ENCODE measurements around the gene EXT2.

The EXT2 gene

GRCh38 chr11:44185522-44185921 lies 90.0 kb downstream of the EXT2 start:
- TF ChIP-seq SNAI2 (CRISPR knock-in tag; IDR thresholded peaks at IDR 0.05) = no peak
- no peak for TF ChIP-seq TSHZ2 (CRISPR knock-in tag; IDR thresholded peaks at IDR 0.05)
- TF ChIP-seq CREB5 (CRISPR knock-in tag; IDR thresholded peaks at IDR 0.05; ENCODE audit: low read depth) = no peak
- TF ChIP-seq ESRRG (CRISPR knock-in tag; IDR thresholded peaks at IDR 0.05) = no peak
- TF ChIP-seq CSRNP3 (CRISPR knock-in tag; IDR thresholded peaks at IDR 0.05) = no peak
- no peak for TF ChIP-seq ZC3H10 (CRISPR knock-in tag; IDR thresholded peaks at IDR 0.05)
- no peak for TF ChIP-seq POU6F1 (CRISPR knock-in tag; IDR thresholded peaks at IDR 0.05; ENCODE audit: borderline replicate concordance, low read depth)
- no peak for TF ChIP-seq PPARA (CRISPR knock-in tag; IDR thresholded peaks at IDR 0.05; ENCODE audit: borderline replicate concordance)
- TF ChIP-seq ISL1 (CRISPR knock-in tag; IDR thresholded peaks at IDR 0.05) = no peak
- no peak for TF ChIP-seq ZFP30 (CRISPR knock-in tag; IDR thresholded peaks at IDR 0.05)
- TF ChIP-seq RARB (CRISPR knock-in tag; IDR thresholded peaks at IDR 0.05) = no peak
- TF ChIP-seq TCF4 (CRISPR knock-in tag; IDR thresholded peaks at IDR 0.05; ENCODE audit: borderline replicate concordance) = no peak
- no peak for TF ChIP-seq OSR1 (CRISPR knock-in tag; IDR thresholded peaks at IDR 0.05)
- no peak for ATAC-seq

- ATAC-seq = no peak
- TF ChIP-seq POU6F1 (CRISPR knock-in tag; IDR thresholded peaks at IDR 0.05; ENCODE audit: borderline replicate concordance, low read depth) = no peak
- TF ChIP-seq CSRNP3 (CRISPR knock-in tag; IDR thresholded peaks at IDR 0.05) = no peak
- TF ChIP-seq ZFP3 (CRISPR knock-in tag; IDR thresholded peaks at IDR 0.05) = no peak
- no peak for TF ChIP-seq ZNF8 (CRISPR knock-in tag; IDR thresholded peaks at IDR 0.05)
- TF ChIP-seq CSDC2 (CRISPR knock-in tag; IDR thresholded peaks at IDR 0.05) = no peak
- no peak for TF ChIP-seq ISL1 (CRISPR knock-in tag; IDR thresholded peaks at IDR 0.05)
- no peak for TF ChIP-seq TCF4 (CRISPR knock-in tag; IDR thresholded peaks at IDR 0.05; ENCODE audit: borderline replicate concordance)
- no peak for TF ChIP-seq ESRRG (CRISPR knock-in tag; IDR thresholded peaks at IDR 0.05)
- no peak for TF ChIP-seq PPARA (CRISPR knock-in tag; IDR thresholded peaks at IDR 0.05; ENCODE audit: borderline replicate concordance)
- TF ChIP-seq ARNTL (CRISPR knock-in tag; IDR thresholded peaks at IDR 0.05; ENCODE audit: borderline replicate concordance, low read depth) = no peak
- TF ChIP-seq CREB5 (CRISPR knock-in tag; IDR thresholded peaks at IDR 0.05; ENCODE audit: low read depth) = no peak
- no peak for TF ChIP-seq ZNF565 (CRISPR knock-in tag; conservative IDR thresholded peaks at IDR 0.05; ENCODE audit: low read depth)
- TF ChIP-seq TSHZ2 (CRISPR knock-in tag; IDR thresholded peaks at IDR 0.05) = no peak
- TF ChIP-seq ZC3H10 (CRISPR knock-in tag; IDR thresholded peaks at IDR 0.05) = no peak
- TF ChIP-seq RARB (CRISPR knock-in tag; IDR thresholded peaks at IDR 0.05) = no peak
- TF ChIP-seq ZNF70 (CRISPR knock-in tag; IDR thresholded peaks at IDR 0.05) = no peak
- no peak for TF ChIP-seq PATZ1 (CRISPR knock-in tag; IDR thresholded peaks at IDR 0.05; ENCODE audit: borderline replicate concordance)
- no peak for TF ChIP-seq GLIS3 (CRISPR knock-in tag; IDR thresholded peaks at IDR 0.05)
- TF ChIP-seq ZFP30 (CRISPR knock-in tag; IDR thresholded peaks at IDR 0.05) = no peak
- no peak for TF ChIP-seq SNAI2 (CRISPR knock-in tag; IDR thresholded peaks at IDR 0.05)
Observed at GRCh38 chr11:44186321-44186930, 90.9 kb downstream of the EXT2 start.
